T-cell (primary cell): ENCODE data around the gene ELL. TPM values are rescaled to one million over a fixed set of nuclear protein-coding genes. Genes with fewer than 3 reads are reported as not detected.
A peak's percentile ranks its signal among the peaks of the same experiment; 100 is the strongest.

Experiments
- ATAC-seq, 4 experiments: fragments of 200-7000 bp in 3 of 4; fragments of 150-1000 bp in 1 of 4; cut with Tn5 transposase; replicated peaks in 1 of 4; 1 replicate in 3 of 4; 2 replicates in 1 of 4; pipeline ENCODE4 v1.10.0; 2021; ENCODE audit warnings: moderate library complexity in 3 of 4, mild to moderate bottlenecking in 2 of 4, moderate number of reproducible peaks in 1 of 4
- CTCF ChIA-PET, 2 donors: fragments of 300-600 bp; sonication (Branson Sonifier 250); formaldehyde crosslinking; loops; one replicate each; lab custom pipeline; 2022; ENCODE audit warnings: antibody characterized with exemption in 2 of 2; lab: Charles Lee
- POLR2A ChIA-PET, 2 donors: fragments of 300-600 bp; sonication (Branson Sonifier 250); formaldehyde crosslinking; loops; one replicate each; lab custom pipeline; 2022; ENCODE audit warnings: antibody characterized with exemption in 2 of 2; lab: Charles Lee
- DNase-seq, 35 experiments: peaks; one replicate each; pipeline versions ENCODE4 v3.0.0 to v3.0.0-alpha.2; 2013 to 2023
- H3K27ac ChIP-seq: one replicate; pipeline ENCODE4 v1.5.1; 2013; ENCODE audit warnings: low read length
- H3K27me3 ChIP-seq, 2 experiments: replicated peaks in 1 of 2; 1 replicate in 1 of 2; 2 replicates in 1 of 2; pipeline versions ENCODE4 v1.6.1 to v1.7.0; 2013; ENCODE audit warnings: low read length in 1 of 2, mixed read lengths in 1 of 2; ENCODE audit not compliant: control insufficient read depth in 2 of 2, insufficient read depth in 2 of 2; ENCODE audit errors: extremely low read depth in 1 of 2
- H3K36me3 ChIP-seq, 2 donors: 1 replicate in 1 of 2; 2 replicates in 1 of 2; pipeline versions ENCODE4 v1.6.1 to v1.7.0; 2013; ENCODE audit warnings: low read length in 1 of 2; ENCODE audit not compliant: control insufficient read depth in 2 of 2, insufficient read depth in 1 of 2; ENCODE audit errors: extremely low read depth in 1 of 2
- H3K4me1 ChIP-seq, 2 experiments: 1 replicate in 1 of 2; 2 replicates in 1 of 2; pipeline versions ENCODE4 v1.6.1 to v1.7.0; 2013; ENCODE audit warnings: low read length in 2 of 2, mixed read lengths in 1 of 2; ENCODE audit not compliant: insufficient read depth in 2 of 2, control insufficient read depth in 1 of 2; ENCODE audit errors: extremely low read depth in 1 of 2
- H3K4me3 ChIP-seq, 2 donors: 1 replicate in 1 of 2; 2 replicates in 1 of 2; pipeline versions ENCODE4 v1.5.1 to v1.7.0; 2013; ENCODE audit warnings: mild to moderate bottlenecking in 2 of 2, low read length in 1 of 2, moderate library complexity in 1 of 2; ENCODE audit not compliant: control insufficient read depth in 1 of 2; ENCODE audit errors: extremely low read depth in 1 of 2
- H3K9me3 ChIP-seq: 2 replicates; pipeline ENCODE4 v1.7.0; 2013
- H3K27ac Mint-ChIP-seq, 2 donors: one replicate each; pipeline ENCODE4 v1.8.0; 2020 to 2021; ENCODE audit warnings: mild to moderate bottlenecking in 2 of 2, mixed read lengths in 2 of 2
- H3K27me3 Mint-ChIP-seq, 2 donors: one replicate each; pipeline ENCODE4 v1.8.0; 2021 to 2022; ENCODE audit warnings: mixed read lengths in 2 of 2
- H3K36me3 Mint-ChIP-seq: one replicate; pipeline ENCODE4 v1.8.0; 2021; ENCODE audit warnings: mixed read lengths
- H3K4me1 Mint-ChIP-seq, 3 donors: one replicate each; pipeline ENCODE4 v1.8.0; 2020 to 2022; ENCODE audit warnings: mixed read lengths in 3 of 3, mild to moderate bottlenecking in 1 of 3
- H3K4me3 Mint-ChIP-seq, 3 donors: one replicate each; pipeline ENCODE4 v1.8.0; 2020 to 2022; ENCODE audit warnings: mild to moderate bottlenecking in 3 of 3, mixed read lengths in 3 of 3, moderate library complexity in 3 of 3
- H3K9me3 Mint-ChIP-seq, 3 donors: one replicate each; pipeline ENCODE4 v1.8.0; 2020 to 2022; ENCODE audit warnings: mixed read lengths in 3 of 3
- WGBS: methylation state at CpG from one replicate; pipeline ENCODE4 v1.1.5; 2013; ENCODE audit warnings: missing lambda C conversion rate; ENCODE audit not compliant: insufficient coverage; 5-methylcytosine and 5-hydroxymethylcytosine counted together
- total RNA-seq, 35 experiments: library from RNA in 6 of 35; stranded (reverse) in 6 of 35; fragments of 120-200 nt in 1 of 35; gene quantifications; one replicate each; pipeline versions ENCODE4 v1.2.1 to v1.2.4 and lab custom pipeline; 2013 to 2026

ELL gene
- total RNA-seq, 5 donors from 2014 or later (not counting 1 experiment from before 2014, with no cell fraction given) = 27.2 to 46.4 (median 33.4) TPM

- no peak for ATAC-seq
- Histone ChIP-seq H3K4me3 (no peak overlapping the region), H3K4me1 (peaks cover 2 to 54% of the 10 kb centered on the region in 2 experiments), H3K27ac (no peak overlapping the region), H3K9me3 (no peaks in the 10 kb centered on the region), H3K27me3 (no peaks in the 10 kb centered on the region), H3K36me3 (peaks cover 9 to 21% of the 10 kb centered on the region in 2 donors)
- peaks cover 0 to 3% (median 0%) of the 10 kb centered on the region in 3 donors for H3K9me3 Mint-ChIP-seq
- 95% methylated on average over 5 of the region's 9 CpGs for WGBS
- DNase-seq = no peak
- peaks cover 29 to 42% (median 42%) of the 10 kb centered on the region in 3 donors for H3K4me1 Mint-ChIP-seq
- H3K36me3 Mint-ChIP-seq = peaks cover 8% of the 10 kb centered on the region
- H3K27me3 Mint-ChIP-seq = no peaks in the 10 kb centered on the region
- H3K4me3 Mint-ChIP-seq = peak overlapping the region in 1 of 3 donors; percentile 74
- H3K27ac Mint-ChIP-seq = no peak overlapping the region
- CTCF ChIA-PET = no interaction called here
- POLR2A ChIA-PET = no interaction called here
Observed at GRCh38 chr19:18439910-18440237, 82.0 kb downstream of the ELL start.

DNA sequence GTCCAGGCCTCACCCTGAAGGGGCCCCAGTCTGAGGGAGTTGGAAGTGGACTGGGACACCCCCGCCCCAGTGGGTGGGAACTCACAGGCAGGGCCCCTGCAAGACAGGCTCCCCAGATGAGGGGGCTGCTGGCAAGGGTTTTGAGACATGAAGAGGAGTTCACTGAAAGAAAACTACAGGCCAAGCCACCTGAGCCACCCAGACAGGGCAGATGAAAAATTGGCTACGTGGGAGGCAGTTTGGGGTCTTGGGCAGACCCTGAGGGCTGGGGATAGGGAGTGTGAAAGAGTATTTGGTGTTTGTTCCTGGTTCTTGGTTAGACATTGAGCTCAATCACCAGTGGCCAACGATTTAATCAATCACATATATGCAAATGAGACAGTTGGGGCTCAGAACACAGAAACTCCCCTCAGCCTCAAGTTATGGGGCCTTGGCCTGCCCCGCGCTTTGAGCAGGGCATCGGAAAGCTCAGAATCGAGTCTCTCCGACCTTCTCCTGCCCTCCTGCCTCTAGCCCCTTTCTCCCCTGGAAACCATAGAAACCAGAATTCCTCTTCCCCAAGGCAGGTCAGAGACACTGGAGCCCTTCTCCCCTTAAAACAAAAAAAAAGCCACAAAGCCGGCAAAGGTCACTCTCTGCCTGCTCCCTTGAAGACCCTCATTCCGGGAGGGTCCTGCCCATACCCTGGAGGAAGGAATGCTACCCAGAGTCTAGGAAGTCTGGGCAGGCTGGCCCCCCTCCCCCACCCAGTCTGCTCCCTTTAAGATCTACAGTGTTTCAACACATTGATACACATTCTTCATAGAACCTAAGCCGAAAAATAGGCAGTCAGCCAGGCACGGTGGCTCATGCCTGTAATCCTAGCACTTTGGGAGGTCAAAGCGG, 82.6 kb downstream of the ELL start:
- Mint-ChIP-seq H3K27ac (peak overlapping the region; percentile 17 to 55), H3K36me3 (peaks cover 8% of the 10 kb centered on the region)

DNA sequence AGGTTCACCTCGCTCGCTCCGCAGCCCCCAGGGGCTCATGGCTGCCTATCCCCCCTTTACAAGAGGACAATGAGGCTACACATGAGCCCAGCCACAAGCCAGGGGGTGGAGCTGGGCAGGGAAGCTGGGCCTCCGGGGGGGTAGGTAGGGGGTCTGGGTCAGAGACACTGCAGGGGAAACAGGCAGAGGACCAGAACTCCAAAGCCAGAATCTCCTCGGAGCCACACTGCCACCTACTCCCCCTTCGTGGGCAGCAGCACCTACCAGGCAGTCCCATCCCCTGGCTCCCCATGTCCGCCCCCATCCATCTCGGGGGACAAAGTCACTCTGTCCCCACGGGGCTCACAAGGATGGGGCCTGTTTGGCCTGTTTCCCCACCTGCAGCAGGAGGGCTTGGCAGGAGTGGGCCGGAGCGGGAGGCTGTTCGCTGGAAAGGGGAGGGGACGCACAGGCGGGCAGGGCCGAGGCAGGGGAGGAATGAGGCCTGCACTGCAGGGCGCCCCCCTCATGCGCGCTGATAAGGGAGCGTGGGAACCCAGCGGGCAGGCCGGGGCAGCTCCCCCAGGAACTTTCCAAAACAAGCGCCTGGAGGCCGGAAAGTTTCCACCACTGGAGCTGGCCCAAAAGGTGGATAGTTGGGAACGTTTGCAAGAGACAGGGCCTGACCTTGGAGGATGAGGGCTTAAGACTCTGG, 83.4 kb downstream of the ELL start:
- Mint-ChIP-seq H3K9me3 (peaks cover 0 to 3% (median 0%) of the 10 kb centered on the region in 3 donors), H3K27me3 (no peaks in the 10 kb centered on the region), H3K4me1 (peaks cover 34 to 50% (median 44%) of the 10 kb centered on the region in 3 donors), H3K4me3 (peak overlapping the region; percentile 31 to 74 (median 37)), H3K36me3 (peaks cover 8% of the 10 kb centered on the region), H3K27ac (peak overlapping the region; percentile 11 to 17)
- peaks cover 0 to 7% of the 10 kb centered on the region in 2 donors for H3K36me3 ChIP-seq
- H3K9me3 ChIP-seq = no peaks in the 10 kb centered on the region
- peaks cover 2 to 65% of the 10 kb centered on the region in 2 experiments for H3K4me1 ChIP-seq
- H3K27ac ChIP-seq = no peak overlapping the region
- DNase-seq (no peak), ATAC-seq (peak in 1 of 4 experiments; percentile 1)
- no peaks in the 10 kb centered on the region for H3K27me3 ChIP-seq
- ChIA-PET POLR2A (interaction anchor here in 1 of 2 donors (0.7 kb wide), 1 partner anchor 73 kb away, joined by 6 read pairs; no protein-coding TSS in a partner anchor), CTCF (interaction anchor here in 1 of 2 donors (0.6 kb wide), 1 partner anchor 73 kb away, joined by 8 read pairs; no protein-coding TSS in a partner anchor)
- WGBS = 73% methylated on average over 8 of the region's 24 CpGs
- peak overlapping the region; percentile 17 to 69 for H3K4me3 ChIP-seq

More for the DNA sequence above, 82.6 kb downstream of the ELL start:
- ATAC-seq (no peak), DNase-seq (no peak)
- peaks cover 32 to 48% (median 45%) of the 10 kb centered on the region in 3 donors for H3K4me1 Mint-ChIP-seq
- POLR2A ChIA-PET = no interaction called here
- no peak overlapping the region for H3K27ac ChIP-seq
- peaks cover 0 to 3% (median 0%) of the 10 kb centered on the region in 3 donors for H3K9me3 Mint-ChIP-seq
- 86% methylated on average over 11 of the region's 13 CpGs for WGBS
- peaks cover 7 to 15% of the 10 kb centered on the region in 2 donors for H3K36me3 ChIP-seq
- H3K4me1 ChIP-seq = peaks cover 2 to 60% of the 10 kb centered on the region in 2 experiments
- no peaks in the 10 kb centered on the region for H3K9me3 ChIP-seq
- CTCF ChIA-PET = interaction anchor here in 1 of 2 donors (0.6 kb wide), 1 partner anchor 72 kb away, joined by 8 read pairs; no protein-coding TSS in a partner anchor
- H3K4me3 Mint-ChIP-seq = peak overlapping the region in 2 of 3 donors; percentile 6 to 74
- no peaks in the 10 kb centered on the region for H3K27me3 ChIP-seq
- no peaks in the 10 kb centered on the region for H3K27me3 Mint-ChIP-seq
- no peak overlapping the region for H3K4me3 ChIP-seq

- Mint-ChIP-seq H3K27me3 (no peaks in the 10 kb centered on the region), H3K4me1 (peaks cover 31 to 48% (median 40%) of the 10 kb centered on the region in 3 donors), H3K36me3 (peaks cover 4% of the 10 kb centered on the region), H3K4me3 (peak within 1 kb of the TSS; percentile 74 to 79 (median 78)), H3K27ac (peak within 1 kb of the TSS; percentile 17 to 36), H3K9me3 (peaks cover 0 to 3% (median 0%) of the 10 kb centered on the region in 3 donors)
- Histone ChIP-seq H3K27me3 (no peaks in the 10 kb centered on the region), H3K36me3 (peaks cover 0 to 5% of the 10 kb centered on the region in 2 donors), H3K9me3 (no peaks in the 10 kb centered on the region), H3K4me1 (peaks cover 2 to 67% of the 10 kb centered on the region in 2 experiments), H3K4me3 (peak within 1 kb of the TSS; percentile 49 to 69), H3K27ac (no peak within 1 kb of the TSS)
- ATAC-seq (peak; percentile 25 to 38 (median 32)), DNase-seq (peak in 12 of 35 experiments; percentile 30 to 62 (median 48))
- ChIA-PET POLR2A (interaction anchor here in 1 of 2 donors (0.7 kb wide), 1 partner anchor 72 kb away, joined by 6 read pairs; no protein-coding TSS in a partner anchor), CTCF (interaction anchor here in 1 of 2 donors (0.5 to 0.6 kb wide), 2 partner anchors 15 to 134 kb away, joined by 3 to 7 read pairs; no protein-coding TSS in a partner anchor)
- under 1% methylated on average over 72 of the region's 99 CpGs for WGBS
Observed at GRCh38 chr19:18437491-18438330, 84.2 kb downstream of the ELL start, which contains the start of gene ISYNA1. ISYNA1 (minus strand) TSS chr19:18438133; CDS start chr19:18437979, 154 bp downstream.

- no peaks in the 10 kb centered on the region for H3K9me3 Mint-ChIP-seq
- H3K36me3 Mint-ChIP-seq = no peaks in the 10 kb centered on the region
- H3K9me3 ChIP-seq = no peaks in the 10 kb centered on the region
- peaks cover 30 to 46% (median 34%) of the 10 kb centered on the region in 3 donors for H3K4me1 Mint-ChIP-seq
- CTCF ChIA-PET = interaction anchor here in 1 of 2 donors (0.5 to 0.6 kb wide), 2 partner anchors 15 to 133 kb away, joined by 3 to 7 read pairs; no protein-coding TSS in a partner anchor
- peak overlapping the region; percentile 49 to 69 for H3K4me3 ChIP-seq
- ATAC-seq (peak; percentile 71 to 76 (median 74)), DNase-seq (peak; percentile 61 to 88 (median 75))
- H3K4me1 ChIP-seq = peaks cover 2 to 68% of the 10 kb centered on the region in 2 experiments
- no peaks in the 10 kb centered on the region for H3K27me3 Mint-ChIP-seq
- peak overlapping the region; percentile 16 to 36 for H3K27ac Mint-ChIP-seq
- H3K4me3 Mint-ChIP-seq = peak overlapping the region; percentile 74 to 79 (median 78)
- WGBS = 32% methylated on average over 57 of the region's 67 CpGs
- POLR2A ChIA-PET = no interaction called here
- H3K36me3 ChIP-seq = peaks cover 0 to 5% of the 10 kb centered on the region in 2 donors
- no peaks in the 10 kb centered on the region for H3K27me3 ChIP-seq
- no peak overlapping the region for H3K27ac ChIP-seq
Observed at GRCh38 chr19:18436671-18437490, 85.0 kb downstream of the ELL start.
